Body of pancreas (tissue), 4 donors: ENCODE data around the gene MFSD12.

Source experiments
- CTCF ChIP-seq, 7 experiments: fragments of 450-650 bp in 4 of 7; fragments of 200-600 bp in 3 of 7; sonication (generic) in 3 of 7; IDR thresholded peaks; one replicate each; pipeline ENCODE4 v1.5.1; 2016 to 2019; ENCODE audit warnings: antibody characterized with exemption in 7 of 7
- POLR2A ChIP-seq, 3 donors: fragments of 450-650 bp; IDR thresholded peaks; one replicate each; pipeline ENCODE4 v1.6.1; 2016; ENCODE audit warnings: antibody characterized with exemption in 3 of 3, mild to moderate bottlenecking in 2 of 3

GRCh38 chr19:3522421-3523360, 34.7 kb downstream of the MFSD12 start:
- TF ChIP-seq CTCF (IDR thresholded peaks at IDR 0.05) (no peak), POLR2A (IDR thresholded peaks at IDR 0.05) (no peak)
